MM.1S (cell line): ENCODE data around the gene PTPN20.

Source experiments
- DNase-seq: peaks from one replicate; pipeline ENCODE4 v3.0.0-alpha.2; 2015
- H2AFZ ChIP-seq: fragments of 300-600 bp; sonication (generic); 2 replicates; pipeline ENCODE4 v1.6.0; 2016; ENCODE audit warnings: antibody characterized with exemption, low read length
- H3F3A ChIP-seq: fragments of 300-600 bp; sonication (generic); 2 replicates; pipeline ENCODE4 v1.6.1; 2016; ENCODE audit warnings: mild to moderate bottlenecking, antibody characterized with exemption, low read length, moderate library complexity, mixed read lengths; ENCODE audit not compliant: insufficient read depth
- H3K27ac ChIP-seq: fragments of 300-600 bp; sonication (generic); 2 replicates; pipeline ENCODE4 v1.5.1; 2016; ENCODE audit warnings: mild to moderate bottlenecking, low read length
- H3K27me3 ChIP-seq: fragments of 300-600 bp; sonication (generic); replicated peaks from 2 replicates; pipeline ENCODE4 v1.6.0; 2016; ENCODE audit warnings: low read length; ENCODE audit not compliant: insufficient read depth
- H3K36me3 ChIP-seq: fragments of 300-600 bp; sonication (generic); replicated peaks from 2 replicates; pipeline ENCODE4 v1.6.1; 2016; ENCODE audit warnings: mild to moderate bottlenecking, low read length, mixed read lengths; ENCODE audit not compliant: insufficient read depth
- H3K4me1 ChIP-seq: fragments of 300-600 bp; sonication (generic); 2 replicates; pipeline ENCODE4 v1.6.1; 2016; ENCODE audit warnings: low read length, mixed read lengths
- H3K4me2 ChIP-seq: fragments of 300-600 bp; sonication (generic); 2 replicates; pipeline ENCODE4 v1.6.0; 2016; ENCODE audit warnings: low read depth, low read length
- H3K4me3 ChIP-seq: fragments of 300-600 bp; sonication (generic); 2 replicates; pipeline ENCODE4 v1.5.1; 2016; ENCODE audit warnings: low read length, mixed read lengths
- H3K79me2 ChIP-seq: fragments of 300-600 bp; sonication (generic); 2 replicates; pipeline ENCODE4 v1.6.1; 2016; ENCODE audit warnings: mixed run types, low read length, mixed read lengths
- H3K9ac ChIP-seq: fragments of 300-600 bp; sonication (generic); 2 replicates; pipeline ENCODE4 v1.6.1; 2016; ENCODE audit warnings: low read length, mixed read lengths
- H3K9me2 ChIP-seq: fragments of 300-600 bp; sonication (generic); replicated peaks from 2 replicates; pipeline ENCODE4 v1.6.1; 2016; ENCODE audit warnings: mild to moderate bottlenecking, low read length, mixed read lengths; ENCODE audit not compliant: insufficient read depth
- H3K9me3 ChIP-seq: fragments of 300-600 bp; sonication (generic); replicated peaks from 2 replicates; pipeline ENCODE4 v1.6.1; 2016; ENCODE audit warnings: mild to moderate bottlenecking, low read length, mixed read lengths; ENCODE audit not compliant: insufficient read depth
- H4K20me1 ChIP-seq: fragments of 300-600 bp; sonication (generic); 2 replicates; pipeline ENCODE4 v1.6.1; 2016; ENCODE audit warnings: mild to moderate bottlenecking, low read length, moderate library complexity, mixed read lengths; ENCODE audit not compliant: insufficient read depth
- CTCF ChIP-seq: fragments of 300-600 bp; sonication (generic); IDR thresholded peaks from 2 replicates; pipeline ENCODE4 v1.5.1; 2016; ENCODE audit warnings: antibody characterized with exemption, low read length, mixed read lengths
- EZH2 ChIP-seq: fragments of 300-600 bp; sonication (generic); optimal IDR thresholded peaks from 2 replicates; pipeline ENCODE3; 2017; ENCODE audit warnings: low read depth, mild to moderate bottlenecking, antibody characterized with exemption, low read length, mixed read lengths
- EZH2phosphoT487 ChIP-seq: fragments of 300-600 bp; sonication (generic); IDR thresholded peaks from 2 replicates; pipeline ENCODE4 v1.6.1; 2018; ENCODE audit warnings: antibody characterized with exemption, low read length

PTPN20 gene

GRCh38 chr10:47040681-47041080 lies 129.5 kb downstream of the PTPN20 start:
- Histone ChIP-seq H2AFZ (no peak overlapping the region), H4K20me1 (no peaks in the 10 kb centered on the region), H3K79me2 (no peaks in the 10 kb centered on the region), H3K9me2 (no peaks in the 10 kb centered on the region), H3K36me3 (no peaks in the 10 kb centered on the region), H3K9ac (no peak overlapping the region), H3F3A (no peaks in the 10 kb centered on the region), H3K27me3 (no peaks in the 10 kb centered on the region), H3K9me3 (no peaks in the 10 kb centered on the region), H3K4me1 (no peaks in the 10 kb centered on the region), H3K27ac (no peak overlapping the region), H3K4me3 (no peak overlapping the region), H3K4me2 (no peak overlapping the region)
- TF ChIP-seq EZH2phosphoT487 (no peak), EZH2 (no peak), CTCF (no peak)
- DNase-seq = no peak

- H2AFZ ChIP-seq = no peak overlapping the region
- no peaks in the 10 kb centered on the region for H3K4me1 ChIP-seq
Observed at GRCh38 chr10:47041396-47042198, 130.4 kb downstream of the PTPN20 start.

GRCh38 chr10:47042199-47042473 lies 130.9 kb downstream of the PTPN20 start:
- TF ChIP-seq EZH2 = no peak
- no peak for TF ChIP-seq EZH2phosphoT487
- no peak for TF ChIP-seq CTCF
- Histone ChIP-seq H3F3A (no peaks in the 10 kb centered on the region), H3K36me3 (no peaks in the 10 kb centered on the region), H3K79me2 (no peaks in the 10 kb centered on the region), H3K9ac (no peak overlapping the region), H4K20me1 (no peaks in the 10 kb centered on the region), H3K27me3 (no peaks in the 10 kb centered on the region), H3K4me2 (no peak overlapping the region), H3K9me3 (no peaks in the 10 kb centered on the region), H3K4me1 (no peaks in the 10 kb centered on the region), H3K4me3 (no peak overlapping the region), H3K9me2 (no peaks in the 10 kb centered on the region), H2AFZ (no peak overlapping the region), H3K27ac (no peak overlapping the region)
- DNase-seq = no peak

More at GRCh38 chr10:47041396-47042198, 130.4 kb downstream of the PTPN20 start:
- Histone ChIP-seq H4K20me1 (no peaks in the 10 kb centered on the region), H3K27me3 (no peaks in the 10 kb centered on the region), H3F3A (no peaks in the 10 kb centered on the region), H3K9ac (no peak overlapping the region), H3K9me2 (no peaks in the 10 kb centered on the region), H3K79me2 (no peaks in the 10 kb centered on the region), H3K27ac (no peak overlapping the region), H3K9me3 (no peaks in the 10 kb centered on the region), H3K36me3 (no peaks in the 10 kb centered on the region), H3K4me2 (no peak overlapping the region), H3K4me3 (no peak overlapping the region)
- TF ChIP-seq EZH2 = no peak
- TF ChIP-seq EZH2phosphoT487 = no peak
- TF ChIP-seq CTCF = no peak
- no peak for DNase-seq
